Measurements from ENCODE around the gene CLSTN2.

CLSTN2 gene

DNA sequence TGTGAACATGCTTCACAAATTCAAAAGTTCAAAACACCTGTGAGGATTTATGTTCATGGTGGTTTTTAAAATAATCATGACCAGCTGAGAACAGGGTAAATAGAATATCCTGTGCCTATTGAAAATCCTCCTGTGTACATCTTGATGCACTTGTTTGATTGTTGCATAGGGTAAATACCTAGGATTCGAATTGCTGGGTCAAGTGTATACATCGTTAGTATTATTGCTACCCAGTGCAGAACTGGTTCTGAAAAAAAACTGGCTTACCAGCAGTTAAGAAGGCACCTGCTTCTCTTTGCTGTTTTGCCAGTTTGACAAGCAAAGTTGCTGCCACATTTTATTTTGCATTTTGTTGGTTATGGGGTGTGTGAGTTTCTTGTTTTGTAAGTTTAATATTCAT lies 272.6 kb downstream of the CLSTN2 start:
- CTCF ChIA-PET = no interaction called here
- no peak overlapping the region for H3K4me3 ChIP-seq (ENCODE audit: low read depth, low read length)
- POLR2A ChIA-PET = no interaction called here
- no peak for DNase-seq (ENCODE audit: low read depth, low spot score)
- TF ChIP-seq, protein P1, sequence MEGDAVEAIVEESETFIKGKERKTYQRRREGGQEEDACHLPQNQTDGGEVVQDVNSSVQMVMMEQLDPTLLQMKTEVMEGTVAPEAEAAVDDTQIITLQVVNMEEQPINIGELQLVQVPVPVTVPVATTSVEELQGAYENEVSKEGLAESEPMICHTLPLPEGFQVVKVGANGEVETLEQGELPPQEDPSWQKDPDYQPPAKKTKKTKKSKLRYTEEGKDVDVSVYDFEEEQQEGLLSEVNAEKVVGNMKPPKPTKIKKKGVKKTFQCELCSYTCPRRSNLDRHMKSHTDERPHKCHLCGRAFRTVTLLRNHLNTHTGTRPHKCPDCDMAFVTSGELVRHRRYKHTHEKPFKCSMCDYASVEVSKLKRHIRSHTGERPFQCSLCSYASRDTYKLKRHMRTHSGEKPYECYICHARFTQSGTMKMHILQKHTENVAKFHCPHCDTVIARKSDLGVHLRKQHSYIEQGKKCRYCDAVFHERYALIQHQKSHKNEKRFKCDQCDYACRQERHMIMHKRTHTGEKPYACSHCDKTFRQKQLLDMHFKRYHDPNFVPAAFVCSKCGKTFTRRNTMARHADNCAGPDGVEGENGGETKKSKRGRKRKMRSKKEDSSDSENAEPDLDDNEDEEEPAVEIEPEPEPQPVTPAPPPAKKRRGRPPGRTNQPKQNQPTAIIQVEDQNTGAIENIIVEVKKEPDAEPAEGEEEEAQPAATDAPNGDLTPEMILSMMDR (IDR thresholded peaks at IDR 0.05; ENCODE audit: insufficient read depth, low read length, missing control alignments) = no peak

DNA sequence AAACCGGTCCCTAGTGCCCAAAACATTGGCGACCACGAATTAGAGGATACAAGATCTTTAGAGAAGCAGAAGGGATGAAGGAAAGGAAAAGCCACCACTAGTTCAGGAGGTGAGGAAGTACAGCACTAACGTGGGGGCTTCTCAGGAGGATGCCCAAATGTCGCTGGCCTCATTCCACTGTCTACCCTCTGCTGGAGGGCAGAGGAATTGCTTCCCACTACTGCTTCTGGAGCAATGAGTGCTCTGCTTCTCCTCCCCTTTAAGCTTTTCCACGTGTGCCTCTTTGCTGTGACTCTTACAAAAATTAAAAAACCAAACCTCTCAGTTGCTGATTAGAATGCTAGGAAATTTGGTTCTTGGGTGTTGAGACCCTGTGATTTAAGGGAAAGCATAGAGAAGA lies 281.3 kb downstream of the CLSTN2 start:
- CTCF ChIA-PET = interaction anchor here (0.6 to 1.1 kb wide), 2 partner anchors 157 to 280 kb away, joined by 3 to 4 read pairs; no protein-coding TSS in a partner anchor

DNA sequence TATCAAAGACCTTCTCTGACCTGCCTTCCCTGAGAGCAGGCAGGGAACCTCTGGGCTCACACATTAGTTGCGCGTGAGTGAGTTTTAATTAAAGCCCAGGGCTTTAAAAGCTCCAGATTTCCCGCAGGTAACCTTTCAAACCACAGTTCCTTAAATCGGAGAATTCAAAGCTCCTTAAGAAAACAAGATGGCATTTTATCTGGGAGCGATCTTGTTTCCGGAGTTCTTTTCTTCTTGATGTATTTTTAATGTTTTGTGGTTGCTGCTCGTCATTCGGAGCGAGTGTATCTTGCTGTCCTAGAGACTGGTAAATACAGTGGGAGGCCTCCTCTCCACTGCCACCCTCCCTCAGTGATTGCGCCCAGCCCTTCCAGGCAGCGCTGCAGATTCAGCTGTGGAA lies 284.3 kb downstream of the CLSTN2 start:
- no peak overlapping the region for H3K4me3 ChIP-seq (ENCODE audit: low read depth, low read length)
- DNase-seq (ENCODE audit: low read depth, low spot score) = no peak
- CTCF ChIA-PET = no interaction called here
- TF ChIP-seq, protein P1 (IDR thresholded peaks at IDR 0.05; ENCODE audit: insufficient read depth, low read length, missing control alignments) = no peak
- POLR2A ChIA-PET = no interaction called here

More for the DNA sequence above, 281.3 kb downstream of the CLSTN2 start:
- TF ChIP-seq, protein P1 (IDR thresholded peaks at IDR 0.05; ENCODE audit: insufficient read depth, low read length, missing control alignments) = peak; percentile 34
- no peak for DNase-seq (ENCODE audit: low read depth, low spot score)
- no peak overlapping the region for H3K4me3 ChIP-seq (ENCODE audit: low read depth, low read length)
- POLR2A ChIA-PET = no interaction called here

DNA sequence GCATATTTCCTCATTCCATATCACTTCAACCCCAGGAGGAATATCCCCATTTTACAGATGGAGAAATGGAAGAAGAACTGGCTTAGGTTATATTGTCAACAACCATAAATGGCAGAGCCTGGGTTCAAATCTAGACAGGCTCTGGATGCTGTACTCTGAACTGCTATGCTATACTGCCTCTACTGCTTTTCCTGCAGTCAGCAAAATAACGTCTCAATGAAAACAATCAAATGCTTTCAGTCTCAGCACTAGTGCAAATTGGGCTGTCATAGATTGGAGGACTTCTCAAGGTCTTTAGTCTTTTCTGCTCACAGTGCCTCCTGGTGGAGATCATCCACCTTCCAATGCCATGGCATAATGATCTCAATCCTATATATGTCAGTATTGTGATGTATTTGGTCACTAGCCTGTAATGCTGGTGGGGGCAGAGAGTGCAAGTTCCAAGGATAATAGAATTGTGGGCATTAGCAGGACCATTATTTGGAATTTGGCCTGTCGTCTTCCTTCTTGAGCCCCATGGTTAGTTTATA lies 285.0 kb downstream of the CLSTN2 start:
- no peak for DNase-seq (ENCODE audit: low read depth, low spot score)
- no peak overlapping the region for H3K4me3 ChIP-seq (ENCODE audit: low read depth, low read length)
- TF ChIP-seq, protein P1 (IDR thresholded peaks at IDR 0.05; ENCODE audit: insufficient read depth, low read length, missing control alignments) = no peak
- ChIA-PET POLR2A (no interaction called here), CTCF (no interaction called here)

DNA sequence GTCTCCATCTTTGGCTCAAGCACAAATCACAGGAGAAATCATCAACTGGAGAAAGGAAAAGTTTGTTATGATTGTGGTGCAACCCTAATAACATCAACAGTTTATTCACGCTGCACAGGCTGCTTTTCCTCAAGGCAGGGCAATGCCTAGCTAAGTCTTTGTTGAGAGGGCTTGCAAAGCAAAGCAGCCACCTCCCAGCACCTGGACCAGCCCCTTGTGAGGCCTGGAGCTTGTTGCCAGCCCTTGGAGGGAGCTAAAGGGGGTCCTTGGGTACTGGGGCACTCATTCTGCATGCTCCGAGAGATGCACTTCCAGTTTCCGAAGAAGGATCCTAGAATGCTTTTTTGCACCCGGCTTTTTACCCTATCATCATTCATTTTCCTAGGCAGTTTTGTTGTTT lies 288.2 kb downstream of the CLSTN2 start:
- H3K4me3 ChIP-seq (ENCODE audit: low read depth, low read length) = no peak overlapping the region
- ChIA-PET POLR2A (no interaction called here), CTCF (interaction anchor here (1.2 kb wide), 1 partner anchor 8 kb away, joined by 3 read pairs; no protein-coding TSS in a partner anchor)
- DNase-seq (ENCODE audit: low read depth, low spot score) = no peak
- TF ChIP-seq, protein P1 (IDR thresholded peaks at IDR 0.05; ENCODE audit: insufficient read depth, low read length, missing control alignments) = no peak

DNA sequence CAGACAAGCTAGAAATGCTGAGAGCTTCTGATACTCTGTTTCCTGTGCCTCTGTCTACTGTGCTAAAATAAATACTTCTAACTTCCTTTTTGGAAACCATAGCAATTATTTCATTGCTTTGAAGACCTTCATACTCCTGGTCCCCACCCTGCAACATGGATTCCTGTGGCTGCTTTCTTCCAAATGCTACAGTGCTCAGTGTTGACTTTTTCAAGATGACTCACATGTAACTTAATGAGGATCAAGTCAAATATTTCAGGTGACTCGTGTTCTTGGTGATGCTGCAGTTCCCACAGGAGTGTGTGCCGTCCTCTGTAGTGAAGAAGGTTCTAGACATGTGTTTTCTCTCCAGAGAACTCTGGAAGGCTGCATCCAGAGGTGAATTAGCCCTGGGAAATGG lies 288.6 kb downstream of the CLSTN2 start:
- ChIA-PET CTCF (interaction anchor here (1.2 kb wide), 1 partner anchor 8 kb away, joined by 3 read pairs; no protein-coding TSS in a partner anchor), POLR2A (no interaction called here)
- TF ChIP-seq, protein P1 (IDR thresholded peaks at IDR 0.05; ENCODE audit: insufficient read depth, low read length, missing control alignments) = no peak
- H3K4me3 ChIP-seq (ENCODE audit: low read depth, low read length) = no peak overlapping the region
- no peak for DNase-seq (ENCODE audit: low read depth, low spot score)

All from AG04449 (cell line).